Muscle layer of colon (tissue), 2 donors: ENCODE data around the gene TMEM170A.

ENCODE experiments used
- H3K27ac ChIP-seq: one replicate; pipeline ENCODE4 v1.7.0; 2013; ENCODE audit warnings: low read depth, mild to moderate bottlenecking, low read length, moderate library complexity
- H3K27me3 ChIP-seq, 2 donors: one replicate each; pipeline ENCODE4 v1.7.0; 2013; ENCODE audit warnings: low read length in 2 of 2, mild to moderate bottlenecking in 2 of 2; ENCODE audit not compliant: insufficient read depth in 2 of 2, control insufficient read depth in 1 of 2
- H3K36me3 ChIP-seq: one replicate; pipeline ENCODE4 v1.7.0; 2013; ENCODE audit warnings: mild to moderate bottlenecking, low read length; ENCODE audit not compliant: insufficient read depth
- H3K4me1 ChIP-seq: one replicate; pipeline ENCODE4 v1.7.0; 2013; ENCODE audit warnings: mild to moderate bottlenecking, low read length; ENCODE audit not compliant: insufficient read depth
- H3K4me3 ChIP-seq, 2 donors: one replicate each; pipeline ENCODE4 v1.7.0; 2013; ENCODE audit warnings: low read length in 2 of 2, low read depth in 1 of 2, mild to moderate bottlenecking in 1 of 2, moderate library complexity in 1 of 2
- H3K9ac ChIP-seq: one replicate; pipeline ENCODE4 v1.7.0; 2013; ENCODE audit warnings: low read length
- H3K9me3 ChIP-seq: one replicate; pipeline ENCODE4 v1.7.0; 2013; ENCODE audit warnings: mild to moderate bottlenecking, low read length
- donor health status: abdominal sarcoma.
- donor health status: Adenocarcinoma of cecum.

TMEM170A gene

DNA sequence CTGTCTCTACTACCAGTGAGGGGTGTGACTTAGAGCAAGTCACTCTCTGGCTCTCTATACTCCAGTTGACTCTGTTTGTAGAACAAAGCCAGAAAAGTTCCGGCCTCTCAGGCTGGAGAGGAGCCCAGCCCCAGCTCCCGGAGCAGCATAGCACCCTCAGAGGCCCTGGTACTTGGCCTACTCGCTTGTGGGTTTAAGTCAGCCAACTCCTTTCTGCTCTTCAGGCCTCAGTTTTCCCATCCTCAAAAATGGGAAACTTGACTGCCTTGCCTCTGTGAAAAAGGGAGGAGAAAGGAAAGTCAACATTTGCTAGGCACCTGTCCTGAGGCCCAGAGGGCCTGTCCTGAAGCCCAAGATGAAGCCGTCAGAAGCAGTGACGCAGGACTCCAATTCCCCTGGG lies 29.7 kb upstream of the TMEM170A start:
- Histone ChIP-seq H3K36me3 (no peaks in the 10 kb centered on the region), H3K9ac (no peak overlapping the region), H3K27me3 (peaks cover 0 to 18% of the 10 kb centered on the region in 2 donors), H3K27ac (no peak overlapping the region), H3K4me1 (peaks cover 4% of the 10 kb centered on the region), H3K9me3 (no peaks in the 10 kb centered on the region), H3K4me3 (peak overlapping the region in 1 of 2 donors; percentile 43)

DNA sequence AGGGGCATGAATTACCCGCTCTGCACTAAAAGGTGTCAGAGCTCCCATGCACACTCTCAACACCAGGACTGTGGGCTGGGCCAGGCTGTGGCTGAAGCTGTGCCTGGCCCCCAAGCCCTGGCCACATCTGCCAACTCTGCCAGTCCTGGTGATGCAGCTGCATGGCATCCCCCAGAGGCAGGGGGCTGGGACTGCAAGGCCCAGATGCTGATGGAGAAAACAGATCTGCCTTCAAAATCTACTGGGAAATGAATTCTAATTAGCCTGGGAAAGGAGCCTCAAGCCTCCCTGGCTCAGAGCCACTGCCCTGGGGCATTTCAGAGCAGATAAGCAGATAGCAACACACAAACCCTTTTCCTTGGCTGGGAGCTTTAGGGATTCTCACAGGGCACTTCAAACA lies 27.4 kb upstream of the TMEM170A start:
- Histone ChIP-seq H3K27me3 (peaks cover 0 to 18% of the 10 kb centered on the region in 2 donors), H3K9me3 (no peaks in the 10 kb centered on the region), H3K4me1 (peaks cover 4% of the 10 kb centered on the region), H3K36me3 (no peaks in the 10 kb centered on the region), H3K9ac (no peak overlapping the region), H3K27ac (no peak overlapping the region), H3K4me3 (no peak overlapping the region)

- no peaks in the 10 kb centered on the region for H3K9me3 ChIP-seq
- H3K4me1 ChIP-seq: no peaks in the 10 kb centered on the region
- peaks cover 0 to 6% of the 10 kb centered on the region in 2 donors for H3K27me3 ChIP-seq
- H3K9ac ChIP-seq: no peak overlapping the region
- H3K4me3 ChIP-seq: no peak overlapping the region
- no peaks in the 10 kb centered on the region for H3K36me3 ChIP-seq
- no peak overlapping the region for H3K27ac ChIP-seq
These were observed 23.8 kb upstream of the TMEM170A start for GRCh38 chr16:75488322-75488721.

GRCh38 chr16:75486676-75487313 lies 22.3 kb upstream of the TMEM170A start:
- Histone ChIP-seq H3K4me1 (no peaks in the 10 kb centered on the region), H3K9me3 (no peaks in the 10 kb centered on the region), H3K27me3 (peaks cover 0 to 2% of the 10 kb centered on the region in 2 donors), H3K27ac (no peak overlapping the region), H3K36me3 (no peaks in the 10 kb centered on the region), H3K4me3 (no peak overlapping the region), H3K9ac (no peak overlapping the region)

DNA sequence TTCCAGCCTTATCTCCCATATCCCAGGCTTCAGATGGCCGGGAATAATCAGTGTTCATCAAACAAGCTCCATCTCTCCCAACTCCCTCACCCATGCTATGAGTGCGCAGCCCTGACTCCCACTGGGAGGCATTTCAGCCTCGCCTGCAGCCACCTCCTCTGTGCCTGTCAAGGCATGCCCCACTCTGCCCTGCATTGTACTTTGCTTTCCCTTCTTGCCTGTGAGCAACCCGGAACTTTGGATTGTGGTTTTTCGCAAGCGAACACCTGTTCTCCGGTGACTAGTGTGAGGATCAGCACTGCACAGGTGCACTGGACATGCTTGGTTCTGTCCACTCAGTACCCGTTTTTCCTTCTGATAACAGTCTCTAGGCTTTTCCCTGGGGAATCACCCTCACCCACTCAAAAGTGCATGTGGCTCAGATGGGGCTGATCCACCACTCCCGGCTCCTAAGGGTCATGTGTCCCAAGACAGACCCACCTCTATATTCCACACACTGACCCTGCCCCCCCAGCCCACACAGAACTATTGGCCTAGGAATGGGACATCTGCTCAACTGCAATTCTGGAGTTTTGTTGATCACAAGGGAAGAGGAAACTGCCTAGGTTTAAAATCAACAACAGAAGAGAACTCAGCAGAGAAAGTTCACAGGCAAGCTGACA lies 21.7 kb upstream of the TMEM170A start:
- H3K4me3 ChIP-seq: no peak overlapping the region
- H3K9me3 ChIP-seq: no peaks in the 10 kb centered on the region
- no peaks in the 10 kb centered on the region for H3K36me3 ChIP-seq
- no peaks in the 10 kb centered on the region for H3K4me1 ChIP-seq
- H3K27ac ChIP-seq: no peak overlapping the region
- H3K9ac ChIP-seq: no peak overlapping the region
- no peaks in the 10 kb centered on the region for H3K27me3 ChIP-seq

- H3K36me3 ChIP-seq: no peaks in the 10 kb centered on the region
- no peak overlapping the region for H3K27ac ChIP-seq
- H3K9me3 ChIP-seq: no peaks in the 10 kb centered on the region
- H3K27me3 ChIP-seq: no peaks in the 10 kb centered on the region
- no peak overlapping the region for H3K9ac ChIP-seq
- H3K4me3 ChIP-seq: no peak overlapping the region
- H3K4me1 ChIP-seq: no peaks in the 10 kb centered on the region
These were observed 20.9 kb upstream of the TMEM170A start for GRCh38 chr16:75485230-75486013.

GRCh38 chr16:75483222-75483621 lies 18.7 kb upstream of the TMEM170A start:
- H3K4me3 ChIP-seq: no peak overlapping the region
- H3K27me3 ChIP-seq: no peaks in the 10 kb centered on the region
- H3K9me3 ChIP-seq: no peaks in the 10 kb centered on the region
- H3K36me3 ChIP-seq: no peaks in the 10 kb centered on the region
- no peak overlapping the region for H3K9ac ChIP-seq
- H3K27ac ChIP-seq: no peak overlapping the region
- H3K4me1 ChIP-seq: no peaks in the 10 kb centered on the region

GRCh38 chr16:75482434-75483205 lies 18.1 kb upstream of the TMEM170A start:
- no peaks in the 10 kb centered on the region for H3K36me3 ChIP-seq
- H3K4me3 ChIP-seq: no peak overlapping the region
- H3K9ac ChIP-seq: no peak overlapping the region
- no peak overlapping the region for H3K27ac ChIP-seq
- H3K27me3 ChIP-seq: no peaks in the 10 kb centered on the region
- no peaks in the 10 kb centered on the region for H3K4me1 ChIP-seq
- H3K9me3 ChIP-seq: no peaks in the 10 kb centered on the region

DNA sequence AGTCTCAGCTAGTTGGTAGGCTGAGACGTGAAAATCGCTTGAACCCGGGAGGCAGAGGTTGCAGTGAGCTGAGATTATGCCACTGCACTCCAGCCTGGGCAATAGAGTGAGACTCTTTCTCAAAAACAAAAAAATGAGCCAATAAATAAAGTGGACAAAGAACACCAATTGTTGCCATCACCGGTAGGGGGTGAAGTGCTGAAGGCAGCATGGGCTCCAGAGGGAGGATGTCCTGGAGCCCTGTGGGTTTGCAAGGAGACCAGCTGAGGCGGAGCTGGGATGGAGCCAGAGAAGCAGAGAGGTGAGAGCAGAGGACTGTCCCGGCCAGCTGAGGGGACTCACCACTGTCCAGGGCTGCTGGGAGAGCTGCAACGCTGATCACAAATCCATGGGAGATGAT lies 17.0 kb upstream of the TMEM170A start:
- Histone ChIP-seq H3K4me1 (no peaks in the 10 kb centered on the region), H3K27me3 (no peaks in the 10 kb centered on the region), H3K36me3 (no peaks in the 10 kb centered on the region), H3K9ac (no peak overlapping the region), H3K9me3 (no peaks in the 10 kb centered on the region), H3K27ac (no peak overlapping the region), H3K4me3 (no peak overlapping the region)

DNA sequence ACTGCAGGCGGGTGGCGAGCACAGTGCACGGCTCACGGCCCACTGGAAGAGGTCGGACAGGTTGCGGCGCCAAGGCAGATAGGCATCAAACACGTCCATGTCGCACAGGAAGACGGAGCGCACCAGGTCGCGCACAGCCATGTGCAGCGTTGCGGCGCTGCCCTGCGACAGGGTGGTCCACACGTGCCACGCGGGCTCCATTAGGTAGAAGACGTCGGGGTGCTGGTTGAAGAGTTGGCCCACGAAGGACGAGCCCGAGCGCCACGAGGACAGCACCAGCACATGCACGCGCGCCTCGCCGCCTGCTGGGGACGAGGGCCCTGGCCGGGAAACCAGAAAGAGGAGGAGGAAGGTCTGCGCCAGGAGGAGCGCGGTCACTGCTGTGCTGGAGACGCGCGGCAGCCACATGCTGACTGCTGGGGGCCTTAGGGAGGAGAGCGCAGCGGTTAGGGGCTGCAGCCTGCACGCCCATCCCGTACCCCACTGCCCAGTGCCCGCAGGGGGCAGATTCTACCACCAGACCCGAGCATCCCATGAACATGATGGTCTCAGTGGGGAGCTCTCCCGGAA lies 15.0 kb upstream of the TMEM170A start:
- H3K9me3 ChIP-seq: no peaks in the 10 kb centered on the region
- H3K27ac ChIP-seq: no peak overlapping the region
- no peaks in the 10 kb centered on the region for H3K36me3 ChIP-seq
- H3K9ac ChIP-seq: no peak overlapping the region
- no peak overlapping the region for H3K4me3 ChIP-seq
- no peaks in the 10 kb centered on the region for H3K27me3 ChIP-seq
- no peaks in the 10 kb centered on the region for H3K4me1 ChIP-seq
